Effector CD4-positive, alpha-beta T cell (primary cell): ENCODE measurements around the gene WBP4.
"Not testable (repeated sequence)": the region's sequence is repeated elsewhere in the genome, so short reads cannot be mapped to it uniquely, and the experiment has no call there.

ENCODE experiments used
- DNase-seq: peaks from one replicate; pipeline ENCODE4 v3.0.0-alpha.2; 2020
- total RNA-seq: gene quantifications from one replicate; lab custom pipeline; 2026; lab: John Stamatoyannopoulos, UW

WBP4 gene
- total RNA-seq: 13.9 reads per million, percentile 39 among the genes with 10 or more reads in this experiment

- DNase-seq: peak; percentile 80
Measured at GRCh38 chr13:41061075-41061913, at the start of gene WBP4. TSS of gene WBP4 (plus strand) at chr13:41061509. CDS start at chr13:41061674, 165 bp downstream.

- DNase-seq: no peak
Measured at GRCh38 chr13:41012536-41012935, 48.8 kb upstream of the WBP4 start.

GRCh38 chr13:41013835-41014234 lies 47.5 kb upstream of the WBP4 start:
- DNase-seq: no peak

GRCh38 chr13:41015920-41016319 lies 45.4 kb upstream of the WBP4 start:
- DNase-seq: no peak

- DNase-seq: no peak
Measured at GRCh38 chr13:41017159-41017558, 44.1 kb upstream of the WBP4 start.

GRCh38 chr13:41017817-41018601 lies 43.3 kb upstream of the WBP4 start:
- no peak for DNase-seq

- no peak for DNase-seq
Measured at GRCh38 chr13:41018602-41018948, 42.7 kb upstream of the WBP4 start.

GRCh38 chr13:41019011-41019487 lies 42.3 kb upstream of the WBP4 start, which contains the start of gene ELF1:
TSS of gene ELF1 (minus strand) at chr13:41019316. CDS start at chr13:40982054, 37,262 bp downstream.
- DNase-seq: peak; percentile 54

GRCh38 chr13:41019578-41020347 lies 41.5 kb upstream of the WBP4 start:
- DNase-seq: no peak

- DNase-seq: no peak
Measured at GRCh38 chr13:41025518-41025917, 35.8 kb upstream of the WBP4 start.

- no peak for DNase-seq
Measured at GRCh38 chr13:41026788-41027187, 34.5 kb upstream of the WBP4 start.

GRCh38 chr13:41028051-41028450 lies 33.3 kb upstream of the WBP4 start:
- DNase-seq: no peak

- DNase-seq: no peak
Measured at GRCh38 chr13:41029629-41030028, 31.7 kb upstream of the WBP4 start.

GRCh38 chr13:41032691-41033376 lies 28.5 kb upstream of the WBP4 start:
- no peak for DNase-seq

GRCh38 chr13:41034382-41034781 lies 26.9 kb upstream of the WBP4 start:
- no peak for DNase-seq

GRCh38 chr13:41034881-41035280 lies 26.4 kb upstream of the WBP4 start:
- DNase-seq: no peak

GRCh38 chr13:41036557-41036956 lies 24.8 kb upstream of the WBP4 start:
- DNase-seq: not testable (repeated sequence)

- no peak for DNase-seq
Measured at GRCh38 chr13:41039746-41040145, 21.6 kb upstream of the WBP4 start.

GRCh38 chr13:41040584-41041334 lies 20.6 kb upstream of the WBP4 start:
- DNase-seq: no peak

- not testable (repeated sequence) for DNase-seq
Measured at GRCh38 chr13:41042419-41042818, 18.9 kb upstream of the WBP4 start.

GRCh38 chr13:41048640-41049039 lies 12.7 kb upstream of the WBP4 start:
- no peak for DNase-seq
